ENCODE data around the gene DNM2.
"Not testable (repeated sequence)": the region's sequence is repeated elsewhere in the genome, so short reads cannot be mapped to it uniquely, and the experiment has no call there.

The DNM2 gene

DNA sequence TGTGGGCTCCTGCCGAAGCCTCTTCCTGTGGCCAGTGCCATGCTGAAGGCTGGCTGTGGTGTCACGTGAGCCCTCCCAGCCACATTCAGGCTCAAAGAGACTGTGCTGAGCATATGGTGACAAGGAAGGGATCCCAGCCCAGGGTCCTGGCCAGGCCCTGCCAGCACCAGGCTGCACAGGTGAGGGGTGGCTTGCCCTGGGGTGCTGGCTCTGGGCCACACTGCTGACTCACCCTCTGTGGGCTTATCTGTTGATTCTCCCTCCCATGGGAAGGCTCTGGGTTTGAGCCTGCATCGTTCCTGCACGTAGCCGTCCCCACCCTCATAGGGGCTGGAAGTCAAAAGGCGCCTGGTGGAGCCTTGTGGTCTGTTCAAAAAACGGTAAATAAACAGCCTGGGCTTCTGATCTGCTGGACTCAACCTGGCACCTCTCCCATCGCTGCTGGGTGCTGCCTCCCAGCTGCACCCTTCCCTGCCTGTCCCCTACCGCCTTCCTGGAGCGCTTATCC lies 31.1 kb downstream of the DNM2 start:
- Mint-ChIP-seq H3K36me3 (peaks cover 2% of the 10 kb centered on the region), H3K27me3 (no peaks in the 10 kb centered on the region), H3K27ac (peak overlapping the region; percentile 16), H3K4me3 (no peak overlapping the region), H3K4me1 (ENCODE audit: low read depth) (peaks cover 67% of the 10 kb centered on the region), H3K9me3 (ENCODE audit: low read depth) (no peaks in the 10 kb centered on the region)

DNA sequence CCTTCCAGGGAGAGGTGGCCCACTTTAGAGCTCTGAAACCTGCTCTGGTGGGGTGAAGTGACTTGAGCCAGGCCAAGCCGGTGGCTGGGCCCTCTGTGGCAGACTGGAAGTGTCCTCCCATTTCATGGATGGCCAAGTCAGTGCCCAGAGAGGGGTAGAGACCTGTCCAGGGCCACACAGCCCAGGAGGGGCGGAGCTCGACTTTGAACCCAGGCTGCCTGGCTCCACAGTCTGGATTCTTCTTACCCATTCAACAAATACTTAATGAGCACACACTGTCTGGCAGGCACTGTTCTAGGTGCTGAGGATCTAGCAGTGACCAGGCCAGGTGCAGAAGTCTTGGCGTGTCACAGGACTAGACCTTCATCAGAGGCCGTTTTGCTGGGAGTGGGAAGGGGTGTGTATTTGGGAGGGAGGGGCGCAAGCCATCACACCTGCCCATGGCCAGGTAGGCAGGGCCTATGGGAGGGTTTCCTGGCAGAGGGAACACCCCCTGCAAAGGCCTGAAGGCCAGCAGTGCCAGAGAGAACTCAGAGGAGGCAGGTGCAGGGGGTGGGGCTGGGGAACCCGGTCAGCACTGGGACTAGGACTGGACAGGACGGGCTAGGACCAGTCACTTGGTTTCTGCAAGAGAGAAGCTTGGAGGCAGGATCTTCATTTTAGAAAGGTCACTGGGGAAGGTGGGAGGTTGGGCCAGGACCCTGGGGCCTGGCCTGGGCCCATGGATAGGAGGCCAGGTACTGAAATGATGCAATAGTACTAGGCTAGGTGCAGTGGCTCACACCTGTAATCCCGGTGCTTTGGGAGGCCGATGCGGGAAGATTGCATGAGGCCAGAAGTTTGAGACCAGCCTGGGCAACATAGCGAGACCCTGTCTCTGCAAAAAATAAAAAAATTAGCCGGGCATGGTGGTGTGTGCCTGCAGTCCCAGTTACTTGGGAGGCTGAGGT lies 31.8 kb downstream of the DNM2 start:
- Mint-ChIP-seq H3K27me3 (no peaks in the 10 kb centered on the region), H3K9me3 (ENCODE audit: low read depth) (no peaks in the 10 kb centered on the region), H3K4me3 (no peak overlapping the region), H3K4me1 (ENCODE audit: low read depth) (peaks cover 71% of the 10 kb centered on the region), H3K36me3 (peaks cover 2% of the 10 kb centered on the region), H3K27ac (peak overlapping the region; percentile 16)

DNA sequence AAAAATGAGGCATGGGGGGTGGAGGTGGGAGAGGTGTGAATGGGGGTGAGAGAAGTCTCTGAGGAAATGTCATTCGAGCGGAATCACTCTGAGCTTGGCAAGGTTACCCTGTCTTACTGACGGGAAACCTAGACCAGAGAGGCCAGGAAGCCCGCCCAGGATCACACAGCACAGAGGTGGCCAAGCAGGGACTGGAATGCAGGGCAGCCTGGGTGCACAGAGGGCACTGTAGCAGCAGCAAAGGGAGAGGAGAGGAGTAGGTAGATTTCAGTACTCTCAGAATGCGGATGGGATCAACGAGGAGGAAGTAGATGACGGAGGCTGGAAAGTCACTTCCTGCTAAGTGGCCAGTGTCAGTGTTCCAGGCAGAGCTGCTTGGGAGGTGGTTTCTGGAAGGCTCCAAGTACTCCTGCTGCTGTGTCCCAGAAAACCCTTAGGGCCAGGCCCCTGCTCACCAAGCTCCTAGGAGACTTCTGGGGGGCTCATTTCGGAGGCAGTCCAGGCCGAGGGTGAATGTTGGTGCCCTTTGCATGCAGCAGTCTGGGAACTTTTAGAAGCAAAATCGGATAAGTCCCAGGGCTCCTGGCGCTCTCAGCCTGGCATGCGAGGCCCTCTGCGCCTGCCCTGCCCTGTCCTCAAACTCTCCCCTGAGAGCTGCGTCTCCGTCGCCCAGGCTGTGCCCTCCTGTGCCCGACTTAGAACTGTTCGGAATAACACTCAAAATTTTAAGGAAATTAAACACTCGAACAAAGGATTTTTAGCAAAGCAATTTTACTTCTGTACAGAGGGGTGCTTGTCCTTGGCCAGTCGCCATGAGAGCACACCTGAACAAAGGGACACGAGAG lies 33.5 kb downstream of the DNM2 start:
- Mint-ChIP-seq H3K27me3 (no peaks in the 10 kb centered on the region), H3K4me3 (no peak overlapping the region)

DNA sequence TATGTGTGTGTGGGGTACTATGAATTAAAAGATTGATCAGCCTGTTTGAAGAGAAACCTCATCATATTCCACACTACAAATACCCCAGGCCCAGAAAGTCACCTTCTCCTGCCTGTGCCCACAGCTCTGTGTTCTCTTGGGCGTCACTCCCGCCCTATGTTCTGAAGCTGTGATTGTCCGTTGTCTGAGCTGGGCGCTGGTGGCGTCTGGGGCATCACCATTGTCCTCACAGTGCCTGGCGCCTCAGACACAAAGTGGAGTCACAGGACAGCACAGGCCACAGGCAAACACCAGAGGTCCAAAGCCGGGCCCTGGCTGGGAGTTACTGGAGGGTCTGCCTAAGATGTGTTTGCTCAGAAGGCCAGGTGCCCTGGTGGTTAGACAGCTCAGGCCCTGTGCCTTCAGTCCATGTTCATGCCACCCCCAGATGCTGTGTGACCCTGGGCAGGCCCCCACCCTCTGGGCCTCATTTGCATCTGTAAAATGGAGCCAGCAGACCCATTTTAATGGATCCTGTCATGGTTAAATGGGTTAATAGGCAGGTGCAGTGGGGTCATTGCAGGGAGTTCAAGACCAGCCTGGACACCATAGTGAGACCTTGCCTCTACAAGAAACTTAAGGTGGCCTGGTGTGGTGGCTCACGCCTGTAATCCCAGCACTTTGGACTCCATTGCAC lies 34.5 kb downstream of the DNM2 start:
- H3K36me3 Mint-ChIP-seq, result no peaks in the 10 kb centered on the region

More for the DNA sequence above, 33.5 kb downstream of the DNM2 start:
- Mint-ChIP-seq H3K27ac (peak overlapping the region; percentile 85), H3K4me1 (ENCODE audit: low read depth) (peaks cover 78% of the 10 kb centered on the region), H3K36me3 (no peaks in the 10 kb centered on the region), H3K9me3 (ENCODE audit: low read depth) (no peaks in the 10 kb centered on the region)

DNA sequence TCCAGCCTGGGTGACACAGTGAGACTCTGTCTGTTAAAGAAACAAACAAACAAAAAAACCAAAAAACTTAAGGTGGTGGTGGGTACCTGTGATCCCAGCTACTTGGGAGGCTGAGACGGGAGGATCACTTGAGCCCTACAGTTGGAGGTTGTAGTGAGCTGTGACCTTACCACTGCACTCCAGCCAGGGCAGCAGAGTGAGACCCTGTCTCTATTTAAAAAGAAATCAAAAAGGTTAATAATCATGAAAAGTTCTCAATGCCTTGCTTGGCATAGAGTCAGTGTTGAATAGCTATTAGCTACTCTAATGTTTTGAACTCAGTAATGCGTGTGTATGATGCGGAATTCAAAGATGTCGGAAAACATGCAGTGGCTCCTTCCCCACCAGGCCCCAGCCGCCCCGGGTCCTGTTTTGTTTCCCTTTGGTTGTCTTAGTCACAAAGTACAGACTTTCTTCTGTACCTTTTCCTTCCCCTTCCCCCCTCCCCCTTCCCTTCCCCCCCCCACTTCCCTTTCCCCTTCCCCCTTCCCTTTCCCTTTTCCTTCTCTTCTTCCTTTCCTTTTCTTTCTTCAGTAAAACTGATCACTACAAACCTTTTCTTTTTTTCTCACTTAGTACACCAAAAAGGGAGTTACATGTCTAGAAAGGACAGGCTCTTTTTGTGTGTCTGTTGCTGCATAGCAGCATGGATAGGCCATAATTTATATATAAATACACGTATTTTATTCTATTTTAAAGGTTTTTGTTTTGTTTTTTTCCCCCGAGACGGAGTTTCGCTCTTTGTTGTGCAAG lies 35.2 kb downstream of the DNM2 start:
- no peaks in the 10 kb centered on the region for H3K36me3 Mint-ChIP-seq
- H3K27me3 Mint-ChIP-seq, result no peaks in the 10 kb centered on the region
- H3K9me3 Mint-ChIP-seq (ENCODE audit: low read depth), result no peaks in the 10 kb centered on the region
- no peak overlapping the region for H3K4me3 Mint-ChIP-seq
- peaks cover 82% of the 10 kb centered on the region for H3K4me1 Mint-ChIP-seq (ENCODE audit: low read depth)
- H3K27ac Mint-ChIP-seq, result peak overlapping the region; percentile 78

More for the DNA sequence above, 34.5 kb downstream of the DNM2 start:
- no peak overlapping the region for H3K4me3 Mint-ChIP-seq
- H3K27me3 Mint-ChIP-seq, result no peaks in the 10 kb centered on the region
- no peaks in the 10 kb centered on the region for H3K9me3 Mint-ChIP-seq (ENCODE audit: low read depth)
- peaks cover 83% of the 10 kb centered on the region for H3K4me1 Mint-ChIP-seq (ENCODE audit: low read depth)
- peak overlapping the region; percentile 85 for H3K27ac Mint-ChIP-seq

DNA sequence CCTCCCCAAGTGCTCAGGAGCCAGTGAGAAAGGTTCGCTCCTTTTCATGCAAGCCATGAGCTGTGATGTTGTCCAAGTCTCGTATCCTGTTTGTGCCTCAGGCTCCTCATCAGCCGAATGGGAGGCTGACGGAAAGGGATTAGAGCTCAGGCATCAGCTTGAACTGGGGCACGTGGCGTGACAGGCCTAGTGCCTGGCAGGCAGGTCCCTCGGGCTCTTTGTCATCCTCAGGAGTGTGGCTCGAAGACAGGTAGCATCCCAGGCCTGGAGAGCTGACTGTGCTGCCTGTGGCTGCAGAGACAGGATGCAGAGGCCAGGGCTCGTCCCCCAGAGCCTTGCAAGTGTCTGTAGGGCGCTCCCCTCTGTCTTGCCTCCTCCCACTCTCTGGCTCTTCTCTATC lies 38.5 kb downstream of the DNM2 start:
- peak overlapping the region; percentile 90 for H3K27ac Mint-ChIP-seq
- no peaks in the 10 kb centered on the region for H3K36me3 Mint-ChIP-seq
- H3K4me3 Mint-ChIP-seq, result peak overlapping the region; percentile 50
- H3K9me3 Mint-ChIP-seq (ENCODE audit: low read depth), result no peaks in the 10 kb centered on the region
- no peaks in the 10 kb centered on the region for H3K27me3 Mint-ChIP-seq
- H3K4me1 Mint-ChIP-seq (ENCODE audit: low read depth), result peaks cover 82% of the 10 kb centered on the region

DNA sequence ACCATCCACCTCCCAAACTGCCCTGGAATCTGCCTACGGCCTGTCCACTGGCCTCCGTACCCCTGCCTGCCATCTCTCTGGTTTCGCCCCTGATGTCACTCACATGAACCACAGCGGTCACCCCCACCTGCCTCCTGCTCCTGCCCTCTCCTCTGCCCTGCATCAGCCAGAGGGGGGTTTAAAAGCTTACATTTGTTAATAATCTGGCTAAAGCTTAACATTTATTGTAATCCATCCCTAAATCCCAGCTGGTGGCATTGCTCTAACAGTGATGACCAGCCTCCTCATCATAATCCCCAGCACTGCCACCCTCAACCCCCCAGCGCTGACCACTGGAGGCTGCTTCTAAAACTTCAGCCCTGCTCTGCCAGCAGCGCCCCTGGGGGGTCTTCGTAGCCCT lies 38.9 kb downstream of the DNM2 start:
- Mint-ChIP-seq H3K4me1 (ENCODE audit: low read depth) (peaks cover 83% of the 10 kb centered on the region), H3K9me3 (ENCODE audit: low read depth) (no peaks in the 10 kb centered on the region), H3K36me3 (no peaks in the 10 kb centered on the region), H3K4me3 (peak overlapping the region; percentile 50), H3K27me3 (no peaks in the 10 kb centered on the region), H3K27ac (peak overlapping the region; percentile 90)

DNA sequence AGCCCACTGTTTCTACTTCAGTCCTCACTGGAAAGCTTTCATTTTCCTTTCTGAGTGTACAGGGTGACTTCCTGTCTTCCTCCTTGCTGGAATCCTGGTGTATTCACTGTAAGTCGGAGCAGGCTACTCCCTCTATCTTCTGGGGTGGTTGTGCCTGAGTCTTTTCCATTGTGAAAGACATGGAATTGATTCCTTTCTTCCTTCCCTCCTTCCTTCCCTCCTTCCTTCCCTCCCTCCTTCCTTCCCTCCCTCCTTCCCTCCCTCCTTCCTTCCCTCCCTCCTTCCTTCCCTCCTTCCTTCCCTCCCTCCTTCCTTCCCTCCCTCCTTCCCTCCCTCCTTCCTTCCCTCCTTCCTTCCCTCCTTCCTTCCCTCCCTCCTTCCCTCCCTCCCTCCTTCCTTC lies 40.2 kb downstream of the DNM2 start:
- H3K27me3 Mint-ChIP-seq; H3K36me3 Mint-ChIP-seq; H3K9me3 Mint-ChIP-seq (ENCODE audit: low read depth); H3K4me3 Mint-ChIP-seq: not testable (repeated sequence)
- Mint-ChIP-seq H3K4me1 (ENCODE audit: low read depth) (peaks cover 84% of the 10 kb centered on the region), H3K27ac (peak overlapping the region; percentile 70)

DNA sequence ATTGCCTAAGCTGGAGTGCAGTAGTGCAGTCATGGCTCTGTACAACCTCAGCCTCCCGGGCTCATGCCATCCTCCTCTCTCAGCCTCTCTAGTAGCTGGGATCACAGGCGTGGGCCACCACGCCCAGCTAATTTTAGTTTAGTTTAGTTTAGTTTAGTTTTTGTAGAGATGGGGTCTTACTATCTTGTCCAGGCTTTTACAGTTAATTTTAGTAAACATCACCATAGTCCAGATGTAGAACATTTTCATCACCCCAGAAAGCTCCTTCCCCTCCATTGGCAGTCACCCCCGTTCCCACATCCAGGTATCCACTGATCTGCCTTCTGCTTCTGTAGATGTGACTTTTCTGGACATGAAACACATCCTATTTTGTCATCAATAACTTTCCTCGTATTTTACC lies 41.1 kb downstream of the DNM2 start:
- H3K9me3 Mint-ChIP-seq (ENCODE audit: low read depth), result no peaks in the 10 kb centered on the region
- H3K36me3 Mint-ChIP-seq, result no peaks in the 10 kb centered on the region
- H3K27me3 Mint-ChIP-seq, result no peaks in the 10 kb centered on the region
- peaks cover 89% of the 10 kb centered on the region for H3K4me1 Mint-ChIP-seq (ENCODE audit: low read depth)
- peak overlapping the region; percentile 93 for H3K27ac Mint-ChIP-seq
- H3K4me3 Mint-ChIP-seq, result peak overlapping the region; percentile 79

DNA sequence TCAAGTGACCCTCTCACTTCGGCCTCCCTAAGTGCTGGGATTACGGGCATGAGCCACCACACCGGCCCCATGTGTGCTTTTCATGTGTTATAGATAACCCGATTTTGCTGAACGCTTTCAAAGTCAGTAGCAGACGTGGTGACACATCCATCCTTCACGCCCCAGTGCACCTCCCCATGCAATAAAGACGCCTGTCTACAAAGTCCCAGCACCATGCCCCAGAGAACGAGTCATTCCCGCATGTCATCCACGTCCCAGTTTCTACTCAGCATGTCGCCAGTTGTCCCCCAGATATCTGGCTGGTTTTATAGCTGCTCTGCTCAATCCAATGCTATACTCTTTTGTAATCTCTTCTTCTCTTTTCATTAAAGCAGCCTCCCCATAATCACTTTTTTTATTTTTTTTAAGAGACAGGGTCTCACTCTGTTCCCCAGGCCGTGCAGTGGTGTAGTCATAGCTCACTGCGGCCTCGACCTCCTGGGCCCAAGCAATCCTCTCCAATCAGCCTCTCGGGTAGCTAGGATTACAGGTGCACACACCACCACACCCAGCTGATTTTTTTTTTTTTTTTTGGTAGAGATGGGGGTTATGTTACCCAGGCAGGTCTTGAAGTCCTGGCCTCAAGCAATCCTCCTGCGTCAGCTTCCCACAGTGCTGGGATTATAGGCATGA lies 42.5 kb downstream of the DNM2 start:
- Mint-ChIP-seq H3K27me3 (no peaks in the 10 kb centered on the region), H3K4me3 (peak overlapping the region; percentile 79), H3K9me3 (ENCODE audit: low read depth) (no peaks in the 10 kb centered on the region), H3K36me3 (no peaks in the 10 kb centered on the region), H3K4me1 (ENCODE audit: low read depth) (peaks cover 83% of the 10 kb centered on the region), H3K27ac (peak overlapping the region; percentile 93)

DNA sequence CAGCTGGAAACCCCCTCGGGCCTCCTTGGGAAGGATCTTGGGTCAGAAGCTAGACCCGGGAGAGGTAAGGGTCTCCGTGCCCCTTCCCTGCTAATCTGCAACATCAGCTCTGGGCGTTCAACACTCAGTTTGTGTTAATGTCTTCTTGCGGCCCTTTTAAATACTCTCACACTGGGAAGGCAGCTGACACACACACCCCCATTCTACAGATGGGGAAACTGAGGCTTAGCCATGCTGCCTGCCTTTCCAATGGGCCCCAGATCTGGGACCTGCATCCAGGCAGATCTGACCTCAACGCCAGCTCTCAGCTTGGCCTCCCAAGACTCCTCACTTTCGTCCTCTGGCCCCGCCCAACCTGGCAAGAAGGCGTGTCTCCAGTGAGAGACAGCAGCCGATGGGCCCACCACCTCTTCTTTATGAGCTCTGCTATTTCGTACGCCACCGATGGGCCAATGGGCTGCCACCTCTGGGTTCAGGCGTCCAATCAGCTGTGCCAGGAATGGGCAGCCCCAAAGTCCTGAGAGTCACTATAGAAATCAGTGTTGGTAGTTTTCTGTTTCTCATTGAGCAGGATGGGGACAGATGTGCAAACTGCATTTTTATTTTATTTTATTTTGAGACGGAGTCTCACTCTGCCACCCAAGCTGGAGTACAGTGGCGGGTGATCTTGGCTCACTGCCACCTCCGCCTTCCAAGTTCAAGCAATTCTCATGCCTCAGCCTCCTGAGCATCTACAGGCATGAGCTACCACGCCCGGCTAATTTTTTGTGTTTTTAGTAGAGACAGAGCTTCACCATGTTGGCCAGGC lies 43.8 kb downstream of the DNM2 start:
- Mint-ChIP-seq H3K27me3 (no peaks in the 10 kb centered on the region), H3K36me3 (no peaks in the 10 kb centered on the region), H3K4me3 (peak overlapping the region; percentile 9), H3K9me3 (ENCODE audit: low read depth) (no peaks in the 10 kb centered on the region), H3K27ac (peak overlapping the region; percentile 89), H3K4me1 (ENCODE audit: low read depth) (peaks cover 75% of the 10 kb centered on the region)

DNA sequence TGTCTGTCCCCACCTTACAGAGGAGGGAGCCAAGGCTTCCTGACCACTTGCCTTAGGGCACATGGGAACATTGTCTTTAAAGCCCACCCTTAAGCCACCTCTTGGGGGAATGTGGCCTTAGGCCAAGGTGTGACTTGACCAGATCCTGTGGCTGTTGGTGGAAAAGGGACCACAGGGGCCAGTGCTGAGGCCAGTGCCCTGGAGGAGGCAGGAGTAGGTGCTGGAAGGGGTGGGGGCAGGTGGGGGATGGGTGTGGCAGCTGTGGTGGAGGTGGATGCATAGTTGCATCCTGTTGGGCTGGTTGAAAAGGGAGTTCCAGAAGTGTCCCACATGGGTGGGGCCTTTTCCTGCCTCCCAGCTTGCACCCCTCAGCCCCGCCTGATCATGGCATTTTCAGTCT lies 44.8 kb downstream of the DNM2 start:
- Mint-ChIP-seq H3K27me3 (no peaks in the 10 kb centered on the region), H3K36me3 (no peaks in the 10 kb centered on the region), H3K9me3 (ENCODE audit: low read depth) (no peaks in the 10 kb centered on the region), H3K4me1 (ENCODE audit: low read depth) (peaks cover 65% of the 10 kb centered on the region), H3K27ac (peak overlapping the region; percentile 89), H3K4me3 (peak overlapping the region; percentile 65)

DNA sequence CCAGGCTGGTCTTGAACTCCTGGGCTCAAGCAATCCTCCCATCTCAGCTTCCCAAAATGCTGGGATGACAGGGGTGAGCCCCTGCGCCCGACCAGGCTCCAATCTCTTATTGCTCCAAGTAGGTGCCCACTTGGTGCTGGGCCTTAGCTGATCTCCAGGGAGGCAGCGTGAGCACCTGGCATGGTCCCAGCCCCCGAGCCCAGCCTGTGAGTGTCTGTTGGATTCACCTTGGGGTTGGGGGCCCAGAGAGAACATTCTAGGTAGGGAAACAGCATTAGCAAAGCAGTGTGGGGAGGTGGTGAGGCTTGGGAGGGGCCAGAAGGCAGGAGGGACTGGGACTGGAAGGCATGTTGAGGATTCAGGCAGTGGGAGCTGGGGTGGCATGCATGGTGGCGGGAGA lies 45.5 kb downstream of the DNM2 start:
- H3K4me1 Mint-ChIP-seq (ENCODE audit: low read depth), result peaks cover 63% of the 10 kb centered on the region
- no peak overlapping the region for H3K4me3 Mint-ChIP-seq
- no peaks in the 10 kb centered on the region for H3K9me3 Mint-ChIP-seq (ENCODE audit: low read depth)

More for the DNA sequence above, 45.5 kb downstream of the DNM2 start:
- Mint-ChIP-seq H3K36me3 (no peaks in the 10 kb centered on the region), H3K27ac (peak overlapping the region; percentile 89), H3K27me3 (no peaks in the 10 kb centered on the region)

Data from activated naive CD8-positive, alpha-beta T cell (primary cell).